ENCODE measurements around the gene RTP1.
"Not testable (repeated sequence)": the region's sequence is repeated elsewhere in the genome, so short reads cannot be mapped to it uniquely, and the experiment has no call there.

The RTP1 gene

GRCh38 chr3:187197335-187197649, at the start of gene RTP1:
Gene RTP1, plus strand, starts transcription at chr3:187197486. Its CDS starts 30 bp downstream, at chr3:187197516.
- DNase-seq (ENCODE audit: low read depth, low spot score): no peak

- no peak for DNase-seq (ENCODE audit: low read depth, low spot score)
Observed at GRCh38 chr3:187150186-187150585, 47.1 kb upstream of the RTP1 start.

- DNase-seq (ENCODE audit: low read depth, low spot score): no peak
Observed at GRCh38 chr3:187150599-187150998, 46.7 kb upstream of the RTP1 start.

GRCh38 chr3:187161556-187161955, 35.7 kb upstream of the RTP1 start:
- no peak for DNase-seq (ENCODE audit: low read depth, low spot score)

GRCh38 chr3:187162265-187162953, 34.9 kb upstream of the RTP1 start:
- DNase-seq (ENCODE audit: low read depth, low spot score): no peak

- no peak for DNase-seq (ENCODE audit: low read depth, low spot score)
Observed at GRCh38 chr3:187165144-187165543, 32.1 kb upstream of the RTP1 start.

GRCh38 chr3:187166750-187167149, 30.5 kb upstream of the RTP1 start:
- DNase-seq (ENCODE audit: low read depth, low spot score): no peak

GRCh38 chr3:187167777-187168176, 29.5 kb upstream of the RTP1 start:
- no peak for DNase-seq (ENCODE audit: low read depth, low spot score)

GRCh38 chr3:187169231-187169960, 27.9 kb upstream of the RTP1 start:
- no peak for DNase-seq (ENCODE audit: low read depth, low spot score)

GRCh38 chr3:187170911-187171310, 26.4 kb upstream of the RTP1 start:
- not testable (repeated sequence) for DNase-seq (ENCODE audit: low read depth, low spot score)

GRCh38 chr3:187172929-187173328, 24.4 kb upstream of the RTP1 start:
- DNase-seq (ENCODE audit: low read depth, low spot score): no peak

- no peak for DNase-seq (ENCODE audit: low read depth, low spot score)
Observed at GRCh38 chr3:187181454-187182170, 15.7 kb upstream of the RTP1 start.

- no peak for DNase-seq (ENCODE audit: low read depth, low spot score)
Observed at GRCh38 chr3:187183210-187183862, 13.9 kb upstream of the RTP1 start.

- DNase-seq (ENCODE audit: low read depth, low spot score): no peak
Observed at GRCh38 chr3:187183903-187184302, 13.4 kb upstream of the RTP1 start.

GRCh38 chr3:187185759-187186158, 11.5 kb upstream of the RTP1 start:
- no peak for DNase-seq (ENCODE audit: low read depth, low spot score)

- no peak for DNase-seq (ENCODE audit: low read depth, low spot score)
Observed at GRCh38 chr3:187186375-187186774, 10.9 kb upstream of the RTP1 start.

GRCh38 chr3:187186801-187187421, 10.4 kb upstream of the RTP1 start:
- DNase-seq (ENCODE audit: low read depth, low spot score): peak; percentile 32

- no peak for DNase-seq (ENCODE audit: low read depth, low spot score)
Observed at GRCh38 chr3:187188931-187189330, 8.4 kb upstream of the RTP1 start.

GRCh38 chr3:187191271-187191670, 6.0 kb upstream of the RTP1 start:
- no peak for DNase-seq (ENCODE audit: low read depth, low spot score)

GRCh38 chr3:187193181-187193580, 4.1 kb upstream of the RTP1 start:
- DNase-seq (ENCODE audit: low read depth, low spot score): no peak

- DNase-seq (ENCODE audit: low read depth, low spot score): no peak
Observed at GRCh38 chr3:187196573-187197334, 532 bp upstream of the RTP1 start.
